ENCODE results near the gene NUFIP2.

DNA sequence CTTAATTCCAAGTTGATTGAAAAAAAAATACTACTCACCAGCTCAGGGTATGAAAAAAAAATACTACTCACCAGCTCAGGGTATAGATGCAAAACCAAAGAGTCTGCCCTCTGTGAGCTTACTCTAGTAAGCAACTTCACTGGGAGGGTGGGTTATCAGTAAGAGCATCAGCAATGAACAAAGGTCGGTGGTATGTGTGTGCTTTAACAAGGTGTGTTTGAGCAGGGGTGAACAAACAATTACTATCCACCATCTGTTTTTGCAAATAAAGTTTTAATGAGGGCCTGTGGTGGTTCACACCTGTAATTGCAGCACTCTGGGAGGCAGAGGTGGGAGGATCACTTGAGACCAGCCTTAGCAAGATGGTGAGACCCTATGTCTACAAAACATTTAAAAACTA lies 20.0 kb downstream of the NUFIP2 start:
- no peak for TF ChIP-seq CBFB (CRISPR knock-in tag; IDR thresholded peaks at IDR 0.05; ENCODE audit: low read depth)
- TF ChIP-seq, protein P1, sequence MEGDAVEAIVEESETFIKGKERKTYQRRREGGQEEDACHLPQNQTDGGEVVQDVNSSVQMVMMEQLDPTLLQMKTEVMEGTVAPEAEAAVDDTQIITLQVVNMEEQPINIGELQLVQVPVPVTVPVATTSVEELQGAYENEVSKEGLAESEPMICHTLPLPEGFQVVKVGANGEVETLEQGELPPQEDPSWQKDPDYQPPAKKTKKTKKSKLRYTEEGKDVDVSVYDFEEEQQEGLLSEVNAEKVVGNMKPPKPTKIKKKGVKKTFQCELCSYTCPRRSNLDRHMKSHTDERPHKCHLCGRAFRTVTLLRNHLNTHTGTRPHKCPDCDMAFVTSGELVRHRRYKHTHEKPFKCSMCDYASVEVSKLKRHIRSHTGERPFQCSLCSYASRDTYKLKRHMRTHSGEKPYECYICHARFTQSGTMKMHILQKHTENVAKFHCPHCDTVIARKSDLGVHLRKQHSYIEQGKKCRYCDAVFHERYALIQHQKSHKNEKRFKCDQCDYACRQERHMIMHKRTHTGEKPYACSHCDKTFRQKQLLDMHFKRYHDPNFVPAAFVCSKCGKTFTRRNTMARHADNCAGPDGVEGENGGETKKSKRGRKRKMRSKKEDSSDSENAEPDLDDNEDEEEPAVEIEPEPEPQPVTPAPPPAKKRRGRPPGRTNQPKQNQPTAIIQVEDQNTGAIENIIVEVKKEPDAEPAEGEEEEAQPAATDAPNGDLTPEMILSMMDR (IDR thresholded peaks at IDR 0.05), result no peak
- no peak for TF ChIP-seq JUN (CRISPR knock-in tag; IDR thresholded peaks at IDR 0.05)
- TF ChIP-seq, protein P2, sequence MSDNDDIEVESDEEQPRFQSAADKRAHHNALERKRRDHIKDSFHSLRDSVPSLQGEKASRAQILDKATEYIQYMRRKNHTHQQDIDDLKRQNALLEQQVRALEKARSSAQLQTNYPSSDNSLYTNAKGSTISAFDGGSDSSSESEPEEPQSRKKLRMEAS (CRISPR knock-in tag; IDR thresholded peaks at IDR 0.05), result no peak
- TF ChIP-seq GRHL2 (CRISPR knock-in tag; IDR thresholded peaks at IDR 0.05; ENCODE audit: insufficient replicate concordance, severe bottlenecking), result no peak
- TF ChIP-seq NR3C1 (CRISPR knock-in tag; conservative IDR thresholded peaks at IDR 0.05; ENCODE audit: low read depth), result no peak
- TF ChIP-seq TP53 (CRISPR knock-in tag; IDR thresholded peaks at IDR 0.05), result no peak
- TF ChIP-seq ESRRA (CRISPR knock-in tag; IDR thresholded peaks at IDR 0.05; ENCODE audit: borderline replicate concordance), result no peak
- TF ChIP-seq ATF1 (CRISPR knock-in tag; IDR thresholded peaks at IDR 0.05), result no peak

Measured in WTC11 (cell line).